Measurements from ENCODE around the gene RGS3.

Gene RGS3

GRCh38 chr9:113516840-113517577 lies 53.5 kb downstream of the RGS3 start:
- no peak overlapping the region for H3K4me3 ChIP-seq (ENCODE audit: control insufficient read depth, low read depth, low read length)
- no peak for DNase-seq (ENCODE audit: low read depth)
- TF ChIP-seq CTCF (conservative IDR thresholded peaks at IDR 0.05; ENCODE audit: control insufficient read depth, insufficient read depth, low read depth, low read length) = no peak

GRCh38 chr9:113519426-113520108 lies 56.0 kb downstream of the RGS3 start:
- TF ChIP-seq CTCF (conservative IDR thresholded peaks at IDR 0.05; ENCODE audit: control insufficient read depth, insufficient read depth, low read depth, low read length) = no peak
- H3K4me3 ChIP-seq (ENCODE audit: control insufficient read depth, low read depth, low read length) = no peak overlapping the region
- peak; percentile 33 for DNase-seq (ENCODE audit: low read depth)

- H3K4me3 ChIP-seq (ENCODE audit: control insufficient read depth, low read depth, low read length) = no peak overlapping the region
- DNase-seq (ENCODE audit: low read depth) = no peak
- TF ChIP-seq CTCF (conservative IDR thresholded peaks at IDR 0.05; ENCODE audit: control insufficient read depth, insufficient read depth, low read depth, low read length) = no peak
Observed at GRCh38 chr9:113520109-113520642, 56.6 kb downstream of the RGS3 start.

DNA sequence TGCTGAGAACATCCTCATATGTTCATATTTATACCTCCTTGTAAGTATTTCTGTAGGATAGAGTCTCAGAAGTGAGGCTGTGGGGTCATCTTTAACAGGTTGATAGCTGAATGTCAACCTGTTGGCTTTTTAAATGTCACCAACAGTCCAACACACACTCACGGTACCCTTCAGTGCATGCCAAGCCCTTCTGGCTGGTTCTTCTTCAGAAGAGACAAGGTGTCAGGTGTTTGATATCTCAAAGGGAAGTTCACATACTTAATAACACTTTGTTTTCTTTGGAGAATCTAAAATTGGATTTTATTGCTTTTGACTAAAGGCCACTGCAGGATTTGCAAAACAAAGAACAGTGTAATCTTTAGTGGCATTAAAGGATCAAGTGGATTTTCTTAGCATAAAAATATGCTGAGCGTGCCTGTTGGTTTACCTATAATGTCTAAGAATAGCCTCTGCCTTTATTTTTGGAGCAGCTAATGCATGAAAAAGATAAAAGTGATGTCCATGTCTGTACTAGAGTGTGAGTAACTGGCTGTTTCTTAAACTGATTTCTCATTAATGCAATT lies 58.2 kb downstream of the RGS3 start:
- TF ChIP-seq CTCF (conservative IDR thresholded peaks at IDR 0.05; ENCODE audit: control insufficient read depth, insufficient read depth, low read depth, low read length) = no peak
- no peak for DNase-seq (ENCODE audit: low read depth)
- no peak overlapping the region for H3K4me3 ChIP-seq (ENCODE audit: control insufficient read depth, low read depth, low read length)

DNA sequence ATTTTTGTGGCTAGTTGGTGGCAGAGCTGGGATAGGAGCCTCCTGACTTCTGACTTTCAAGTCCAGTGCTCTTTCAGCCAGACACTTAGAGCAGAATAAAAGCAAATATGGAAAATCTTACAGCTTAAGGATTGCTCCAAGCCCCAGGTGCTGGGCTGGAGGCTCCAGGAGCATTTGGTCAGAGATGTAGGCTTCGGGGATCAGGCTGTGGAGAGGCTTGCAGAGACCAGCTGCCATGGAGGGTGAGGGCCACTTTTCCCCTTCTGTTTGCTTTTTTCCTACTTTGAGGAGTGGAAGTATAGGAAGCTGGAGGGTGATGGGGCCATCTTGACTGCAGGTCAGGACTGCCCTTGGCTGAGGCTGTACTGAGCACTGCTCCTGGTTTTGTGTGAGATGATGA lies 58.9 kb downstream of the RGS3 start:
- TF ChIP-seq CTCF (conservative IDR thresholded peaks at IDR 0.05; ENCODE audit: control insufficient read depth, insufficient read depth, low read depth, low read length) = no peak
- no peak overlapping the region for H3K4me3 ChIP-seq (ENCODE audit: control insufficient read depth, low read depth, low read length)

DNA sequence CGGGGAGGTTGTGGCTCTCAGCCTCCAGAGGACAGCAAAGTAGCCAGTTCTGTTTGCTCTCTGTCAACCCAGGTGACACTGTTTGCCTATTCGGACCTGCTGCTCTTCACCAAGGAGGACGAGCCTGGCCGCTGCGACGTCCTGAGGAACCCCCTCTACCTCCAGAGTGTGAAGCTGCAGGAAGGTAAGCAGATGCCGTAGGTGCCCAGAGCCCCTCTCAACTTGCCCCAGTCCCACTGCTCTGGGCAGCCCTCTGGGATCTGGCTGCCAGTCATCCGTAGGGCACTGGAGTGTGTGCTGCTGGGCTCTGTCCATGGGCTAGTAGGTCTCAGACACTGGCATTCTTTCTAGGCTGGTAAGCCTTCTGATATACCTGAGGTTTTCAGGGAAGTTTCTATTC lies 59.3 kb downstream of the RGS3 start:
- no peak overlapping the region for H3K4me3 ChIP-seq (ENCODE audit: control insufficient read depth, low read depth, low read length)
- TF ChIP-seq CTCF (conservative IDR thresholded peaks at IDR 0.05; ENCODE audit: control insufficient read depth, insufficient read depth, low read depth, low read length) = no peak
- DNase-seq (ENCODE audit: low read depth) = no peak

More for the DNA sequence above, 58.9 kb downstream of the RGS3 start:
- no peak for DNase-seq (ENCODE audit: low read depth)
